Ammon's horn (tissue), 1 donor: ENCODE data around the gene ERBB4.

Experiments used
- DNase-seq: peaks from one replicate; pipeline ENCODE4 v3.0.0-alpha.2; 2016; ENCODE audit warnings: low spot score

The ERBB4 gene

GRCh38 chr2:211405036-211405435 lies 1133.6 kb downstream of the ERBB4 start:
- DNase-seq, result no peak

- no peak for DNase-seq
These were observed 1134.5 kb downstream of the ERBB4 start for GRCh38 chr2:211404098-211404497.

GRCh38 chr2:211401328-211401727 lies 1137.3 kb downstream of the ERBB4 start:
- DNase-seq, result no peak

- no peak for DNase-seq
These were observed 1140.8 kb downstream of the ERBB4 start for GRCh38 chr2:211397764-211398163.

GRCh38 chr2:211396815-211397214 lies 1141.8 kb downstream of the ERBB4 start:
- DNase-seq, result peak; percentile 51

- peak; percentile 24 for DNase-seq
These were observed 1147.4 kb downstream of the ERBB4 start for GRCh38 chr2:211391189-211391567.

- peak; percentile 69 for DNase-seq
These were observed 1147.9 kb downstream of the ERBB4 start for GRCh38 chr2:211390536-211391188.

- DNase-seq, result no peak
These were observed 1150.9 kb downstream of the ERBB4 start for GRCh38 chr2:211387734-211388133.

- DNase-seq, result no peak
These were observed 1158.6 kb downstream of the ERBB4 start for GRCh38 chr2:211380041-211380440.

GRCh38 chr2:211376410-211376809 lies 1162.2 kb downstream of the ERBB4 start:
- no peak for DNase-seq

GRCh38 chr2:211373203-211373602 lies 1165.4 kb downstream of the ERBB4 start:
- DNase-seq, result no peak

- DNase-seq, result no peak
These were observed 1167.1 kb downstream of the ERBB4 start for GRCh38 chr2:211371465-211371864.

- DNase-seq, result no peak
These were observed 1170.1 kb downstream of the ERBB4 start for GRCh38 chr2:211368467-211368866.

- no peak for DNase-seq
These were observed 1170.9 kb downstream of the ERBB4 start for GRCh38 chr2:211367711-211368110.

- DNase-seq, result no peak
These were observed 1171.3 kb downstream of the ERBB4 start for GRCh38 chr2:211367293-211367692.

- DNase-seq, result no peak
These were observed 1173.7 kb downstream of the ERBB4 start for GRCh38 chr2:211364911-211365310.

GRCh38 chr2:211361383-211361782 lies 1177.2 kb downstream of the ERBB4 start:
- DNase-seq, result no peak

- no peak for DNase-seq
These were observed 1179.3 kb downstream of the ERBB4 start for GRCh38 chr2:211359347-211359746.

GRCh38 chr2:211358504-211358903 lies 1180.1 kb downstream of the ERBB4 start:
- no peak for DNase-seq

- no peak for DNase-seq
These were observed 1184.1 kb downstream of the ERBB4 start for GRCh38 chr2:211354481-211354880.

GRCh38 chr2:211351987-211352386 lies 1186.6 kb downstream of the ERBB4 start:
- DNase-seq, result peak; percentile 49

GRCh38 chr2:211349031-211349430 lies 1189.6 kb downstream of the ERBB4 start:
- no peak for DNase-seq

- no peak for DNase-seq
These were observed 1191.3 kb downstream of the ERBB4 start for GRCh38 chr2:211347328-211347727.

- no peak for DNase-seq
These were observed 1194.3 kb downstream of the ERBB4 start for GRCh38 chr2:211344289-211344688.
